ENCODE data around the gene TRHDE.

DNA sequence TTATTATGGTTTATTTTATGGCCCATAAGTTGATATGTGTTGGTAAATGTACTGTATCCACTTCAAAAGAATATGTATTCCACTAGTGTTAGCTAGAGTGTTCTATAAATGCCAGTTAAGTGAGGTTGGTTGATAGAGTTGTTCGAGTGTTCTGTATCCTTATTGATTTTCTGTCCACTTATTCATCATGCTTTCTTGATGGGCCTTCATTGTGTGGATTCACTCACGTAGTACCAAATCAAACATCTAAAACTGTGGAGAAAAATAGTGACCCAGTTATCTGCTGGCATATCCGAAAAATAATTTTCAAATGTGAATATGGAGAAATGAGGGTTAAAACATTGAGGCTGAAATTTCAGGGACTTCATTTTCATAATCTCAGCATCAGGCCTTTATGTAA lies 230.4 kb downstream of the TRHDE start:
- TF ChIP-seq, protein P1, sequence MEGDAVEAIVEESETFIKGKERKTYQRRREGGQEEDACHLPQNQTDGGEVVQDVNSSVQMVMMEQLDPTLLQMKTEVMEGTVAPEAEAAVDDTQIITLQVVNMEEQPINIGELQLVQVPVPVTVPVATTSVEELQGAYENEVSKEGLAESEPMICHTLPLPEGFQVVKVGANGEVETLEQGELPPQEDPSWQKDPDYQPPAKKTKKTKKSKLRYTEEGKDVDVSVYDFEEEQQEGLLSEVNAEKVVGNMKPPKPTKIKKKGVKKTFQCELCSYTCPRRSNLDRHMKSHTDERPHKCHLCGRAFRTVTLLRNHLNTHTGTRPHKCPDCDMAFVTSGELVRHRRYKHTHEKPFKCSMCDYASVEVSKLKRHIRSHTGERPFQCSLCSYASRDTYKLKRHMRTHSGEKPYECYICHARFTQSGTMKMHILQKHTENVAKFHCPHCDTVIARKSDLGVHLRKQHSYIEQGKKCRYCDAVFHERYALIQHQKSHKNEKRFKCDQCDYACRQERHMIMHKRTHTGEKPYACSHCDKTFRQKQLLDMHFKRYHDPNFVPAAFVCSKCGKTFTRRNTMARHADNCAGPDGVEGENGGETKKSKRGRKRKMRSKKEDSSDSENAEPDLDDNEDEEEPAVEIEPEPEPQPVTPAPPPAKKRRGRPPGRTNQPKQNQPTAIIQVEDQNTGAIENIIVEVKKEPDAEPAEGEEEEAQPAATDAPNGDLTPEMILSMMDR (conservative IDR thresholded peaks at IDR 0.05; ENCODE audit: low read depth, low read length): no peak
- no peak for TF ChIP-seq EZH2 (IDR thresholded peaks at IDR 0.05; ENCODE audit: low read length, unreplicated experiment)
